Ramos (cell line): Measurements from ENCODE around the gene TNFSF18.
"Not testable (repeated sequence)": the region's sequence is repeated elsewhere in the genome, so short reads cannot be mapped to it uniquely, and the experiment has no call there.

ENCODE experiments used
- in situ Hi-C: fragments of 300-500 bp; cut with MboI; formaldehyde crosslinking; loops from one replicate; pipeline ENCODE4 v1.14.3; 2022; ENCODE audit warnings: low sequenced_read_pairs; ENCODE audit not compliant: unreplicated experiment

The TNFSF18 gene

GRCh38 chr1:173050865-173051264 is at the start of gene TNFSF18:
TSS of gene TNFSF18 (minus strand) at chr1:173050941. CDS start at chr1:173050896, 45 bp downstream.
- in situ Hi-C loops: no loop called here

- in situ Hi-C loops: no loop called here
Observed at GRCh38 chr1:173099166-173099565, 48.4 kb upstream of the TNFSF18 start.

GRCh38 chr1:173098117-173098516 is 47.4 kb upstream of the TNFSF18 start:
- in situ Hi-C loops: no loop called here

- in situ Hi-C loops: no loop called here
Observed at GRCh38 chr1:173097001-173097400, 46.3 kb upstream of the TNFSF18 start.

- in situ Hi-C loops: no loop called here
Observed at GRCh38 chr1:173095632-173096031, 44.9 kb upstream of the TNFSF18 start.

DNA sequence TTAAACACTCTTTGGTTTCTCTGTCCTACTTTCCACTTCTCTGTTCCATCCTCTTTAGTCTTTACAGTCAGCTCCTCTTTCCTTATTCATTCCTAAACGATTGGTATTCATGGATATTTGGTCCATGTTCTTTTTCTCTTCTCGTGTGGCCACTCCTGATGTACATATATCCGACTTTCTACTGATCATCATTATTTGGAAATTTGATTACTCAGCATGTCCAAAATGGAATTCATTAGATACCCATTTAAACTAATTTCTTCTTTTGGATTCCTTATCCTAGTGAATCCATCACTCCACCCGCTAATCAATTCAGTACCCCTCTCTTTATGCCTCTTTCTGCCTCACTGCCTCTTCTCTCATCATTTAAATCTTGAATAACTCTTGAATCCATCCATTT is 43.8 kb upstream of the TNFSF18 start:
- in situ Hi-C loops: no loop called here

- in situ Hi-C loops: no loop called here
Observed at GRCh38 chr1:173093691-173094445, 43.1 kb upstream of the TNFSF18 start.

DNA sequence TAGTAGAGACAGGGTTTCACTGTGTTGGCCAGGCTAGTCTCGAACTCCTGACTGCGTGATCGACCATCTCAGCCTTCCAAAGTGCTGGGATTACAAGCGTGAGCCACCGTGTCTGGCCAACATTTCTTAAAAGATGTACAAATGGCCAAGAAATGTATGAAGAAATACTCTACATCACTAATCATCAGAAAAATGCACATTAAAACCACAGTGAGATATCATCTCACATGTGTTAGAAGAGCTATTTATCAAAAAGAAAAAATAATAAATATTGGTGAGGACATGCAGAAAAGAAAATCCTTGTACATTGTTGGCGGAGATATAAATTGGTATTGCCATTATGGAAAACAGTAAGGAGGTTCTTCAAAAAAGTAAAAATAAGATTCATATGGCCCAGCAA is 33.6 kb upstream of the TNFSF18 start:
- in situ Hi-C loops: no loop called here

DNA sequence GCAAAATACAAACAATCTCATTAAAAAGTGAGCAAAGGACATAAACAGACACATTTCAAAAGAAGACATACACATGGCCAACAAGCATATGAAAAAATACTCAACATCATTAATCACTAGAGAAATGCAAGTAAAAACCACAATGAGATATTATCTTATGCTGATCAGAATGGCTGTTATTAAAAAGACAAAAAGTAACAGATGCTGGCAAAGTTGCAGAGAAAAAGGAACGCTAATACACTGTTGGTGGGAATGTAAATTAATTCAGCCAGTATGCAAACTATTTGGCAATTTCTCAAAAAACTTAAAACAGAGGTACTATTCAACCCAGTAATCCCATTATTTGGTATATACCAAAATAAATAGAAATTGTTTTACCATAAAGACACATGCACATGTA is 32.2 kb upstream of the TNFSF18 start:
- in situ Hi-C loops: no loop called here

DNA sequence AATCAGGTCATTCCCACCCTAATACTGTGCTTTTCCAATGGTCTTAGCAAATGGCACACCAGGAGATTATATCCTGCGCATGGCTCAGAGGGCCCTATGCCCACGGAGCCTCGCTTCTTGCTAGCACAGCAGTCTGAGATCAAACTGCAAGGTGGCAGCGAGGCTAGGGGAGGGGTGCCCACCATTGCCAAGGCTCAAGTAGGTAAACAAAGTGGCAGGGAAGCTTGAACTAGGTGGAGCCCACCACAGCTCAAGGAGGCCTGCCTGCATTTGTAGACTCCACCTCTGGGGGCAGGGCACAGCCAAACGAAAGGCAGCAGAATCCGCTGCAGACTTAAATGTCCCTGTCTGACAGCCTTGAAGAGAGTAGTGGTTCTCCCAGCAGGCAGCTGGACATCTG is 23.5 kb upstream of the TNFSF18 start:
- in situ Hi-C loops: not testable (repeated sequence)

- in situ Hi-C loops: no loop called here
Observed at GRCh38 chr1:173064011-173064410, 13.3 kb upstream of the TNFSF18 start.

GRCh38 chr1:173063171-173063570 is 12.4 kb upstream of the TNFSF18 start:
- in situ Hi-C loops: no loop called here

- in situ Hi-C loops: no loop called here
Observed at GRCh38 chr1:173062150-173062938, 11.6 kb upstream of the TNFSF18 start.

- in situ Hi-C loops: no loop called here
Observed at GRCh38 chr1:173058556-173058955, 7.8 kb upstream of the TNFSF18 start.

- in situ Hi-C loops: no loop called here
Observed at GRCh38 chr1:173057984-173058383, 7.2 kb upstream of the TNFSF18 start.

DNA sequence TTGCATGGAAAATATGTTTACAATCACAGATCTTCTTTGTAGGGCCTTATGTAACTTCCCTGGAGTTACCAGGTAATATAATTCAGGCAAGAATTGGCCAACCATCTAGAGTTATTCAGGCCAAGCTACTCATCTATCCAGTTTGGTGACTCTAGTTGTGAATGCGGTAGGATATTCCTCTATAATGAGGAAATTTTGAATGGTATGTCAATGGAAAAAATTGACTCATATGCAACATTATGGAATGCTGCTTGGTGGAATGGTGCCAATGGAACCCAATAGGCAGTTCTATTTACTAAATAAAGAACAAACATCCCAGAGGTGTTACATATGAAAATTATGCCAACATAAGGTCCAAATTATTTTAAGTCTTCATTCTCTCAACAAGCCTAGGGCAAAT is 5.6 kb upstream of the TNFSF18 start:
- in situ Hi-C loops: no loop called here

- in situ Hi-C loops: no loop called here
Observed at GRCh38 chr1:173052681-173053196, 2.0 kb upstream of the TNFSF18 start.

DNA sequence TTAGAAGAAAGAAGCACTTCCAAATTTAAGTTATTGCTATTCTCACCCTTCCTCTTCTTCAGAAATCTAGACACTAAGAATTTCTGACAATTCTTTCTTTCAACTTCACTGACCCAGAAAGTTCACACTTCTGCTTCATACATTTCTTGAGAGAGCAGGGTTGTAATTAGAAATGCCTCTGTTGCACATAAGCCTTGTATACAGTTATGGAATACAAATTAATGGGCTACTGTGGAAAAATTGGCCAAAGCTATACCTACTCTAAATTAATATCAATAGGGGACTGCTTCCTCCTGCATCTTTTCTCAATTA is 1.5 kb downstream of the TNFSF18 start:
- in situ Hi-C loops: no loop called here

DNA sequence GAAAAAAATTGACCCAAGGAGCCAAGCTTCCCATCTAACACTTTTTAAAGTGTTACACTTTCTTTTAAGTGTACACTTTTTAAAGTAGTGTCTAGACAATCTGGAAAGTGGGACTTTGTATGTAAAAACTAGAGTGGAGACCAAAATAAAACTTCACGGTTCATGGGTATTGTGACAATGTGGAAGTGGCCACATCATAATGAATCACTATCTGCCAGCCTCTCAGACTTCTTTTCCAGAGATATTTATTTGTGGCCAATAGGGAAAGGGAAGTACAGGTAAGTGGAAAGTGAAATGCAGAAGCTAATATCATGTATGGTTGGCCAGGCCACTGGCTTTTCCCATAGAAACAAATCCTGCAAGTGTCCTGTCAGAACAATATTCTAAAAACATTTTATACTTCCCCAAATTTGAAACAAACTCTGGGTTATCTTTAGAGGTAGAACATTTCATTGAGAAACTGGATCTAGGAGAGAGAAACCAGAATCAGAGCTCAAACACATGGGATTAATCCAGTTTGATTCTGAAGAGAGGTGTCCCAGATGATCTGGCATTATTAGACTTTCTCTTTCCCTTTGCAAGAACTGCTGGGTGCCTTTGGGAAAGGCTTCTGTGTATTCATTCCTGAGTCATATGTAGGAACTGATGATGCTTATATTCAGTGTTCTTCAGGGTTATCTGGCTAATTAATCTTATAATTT is 2.0 kb downstream of the TNFSF18 start:
- in situ Hi-C loops: no loop called here

GRCh38 chr1:173044656-173045055 is 6.1 kb downstream of the TNFSF18 start:
- in situ Hi-C loops: no loop called here

GRCh38 chr1:173043253-173043652 is 7.5 kb downstream of the TNFSF18 start:
- in situ Hi-C loops: no loop called here
